H9 (cell line): ENCODE results near the gene PRRX1. TPM values are rescaled to one million over a fixed set of nuclear protein-coding genes. Genes with fewer than 3 reads are reported as not detected.

ENCODE experiments used
- DNase-seq: peaks from one replicate; pipeline ENCODE4 v3.0.0-alpha.2; 2017
- H2AFZ ChIP-seq: one replicate; pipeline ENCODE4 v1.6.1; 2013; ENCODE audit warnings: mild to moderate bottlenecking, low read length, control low read depth, moderate library complexity
- H2AK5ac ChIP-seq: 2 replicates; pipeline ENCODE4 v1.6.1; 2013; ENCODE audit warnings: low read length, control low read depth, mixed read lengths; ENCODE audit not compliant: insufficient read length
- H2BK120ac ChIP-seq: one replicate; pipeline ENCODE4 v1.6.1; 2013; ENCODE audit warnings: low read depth, mild to moderate bottlenecking, low read length, control low read depth, inconsistent platforms; ENCODE audit not compliant: poor library complexity, severe bottlenecking
- H2BK12ac ChIP-seq: 2 replicates; pipeline ENCODE4 v1.6.1; 2013; ENCODE audit warnings: low read length, control low read depth, mixed read lengths, low read depth; ENCODE audit not compliant: insufficient read length
- H2BK15ac ChIP-seq: 2 replicates; pipeline ENCODE4 v1.6.1; 2013; ENCODE audit warnings: low read depth, low read length, control low read depth
- H2BK20ac ChIP-seq: one replicate; pipeline ENCODE4 v1.6.1; 2013; ENCODE audit warnings: low read depth, mild to moderate bottlenecking, low read length, control low read depth, inconsistent platforms; ENCODE audit not compliant: poor library complexity, severe bottlenecking
- H2BK5ac ChIP-seq: 2 replicates; pipeline ENCODE4 v1.6.1; 2013; ENCODE audit warnings: low read length, control low read depth, mixed read lengths; ENCODE audit not compliant: insufficient read length
- H3K14ac ChIP-seq: 2 replicates; pipeline ENCODE4 v1.6.1; 2013; ENCODE audit warnings: low read length, control low read depth; ENCODE audit not compliant: insufficient read depth
- H3K18ac ChIP-seq: 2 replicates; pipeline ENCODE4 v1.6.1; 2013; ENCODE audit warnings: low read depth, mild to moderate bottlenecking, mixed read lengths, low read length, control low read depth; ENCODE audit not compliant: insufficient read length
- H3K23ac ChIP-seq: 2 replicates; pipeline ENCODE4 v1.6.1; 2013; ENCODE audit warnings: low read length, control low read depth, mixed read lengths, low read depth; ENCODE audit not compliant: insufficient read length
- H3K23me2 ChIP-seq: 2 replicates; pipeline ENCODE4 v1.6.1; 2013; ENCODE audit warnings: low read depth, mild to moderate bottlenecking, mixed read lengths, low read length, control low read depth; ENCODE audit not compliant: insufficient read length, poor library complexity, severe bottlenecking
- H3K27ac ChIP-seq: 2 replicates; pipeline ENCODE4 v1.5.1; 2013; ENCODE audit warnings: low read length, control low read depth, mixed read lengths, low read depth; ENCODE audit not compliant: insufficient read length
- H3K27me3 ChIP-seq: 2 replicates; pipeline ENCODE4 v1.6.1; 2013; ENCODE audit warnings: low read length, control low read depth, inconsistent platforms; ENCODE audit not compliant: insufficient read depth
- H3K4ac ChIP-seq: 2 replicates; pipeline ENCODE4 v1.6.1; 2013; ENCODE audit warnings: low read depth, mild to moderate bottlenecking, control low read depth, inconsistent platforms, low read length, moderate library complexity
- H3K4me1 ChIP-seq: 2 replicates; pipeline ENCODE4 v1.6.1; 2013; ENCODE audit warnings: low read length, control low read depth, inconsistent platforms; ENCODE audit not compliant: insufficient read depth
- H3K4me2 ChIP-seq: 2 replicates; pipeline ENCODE4 v1.6.1; 2013; ENCODE audit warnings: low read length, control low read depth, mixed read lengths; ENCODE audit not compliant: insufficient read length, insufficient read depth
- H3K56ac ChIP-seq: 2 replicates; pipeline ENCODE4 v1.6.1; 2013; ENCODE audit warnings: low read depth, mild to moderate bottlenecking, mixed read lengths, low read length, control low read depth; ENCODE audit not compliant: insufficient read length
- H3K79me1 ChIP-seq: 2 replicates; pipeline ENCODE4 v1.6.1; 2013; ENCODE audit warnings: low read depth, mild to moderate bottlenecking, moderate library complexity, low read length, control low read depth, inconsistent platforms; ENCODE audit not compliant: insufficient read depth, poor library complexity, severe bottlenecking
- H3K79me2 ChIP-seq: 2 replicates; pipeline ENCODE4 v1.6.1; 2013; ENCODE audit warnings: low read length, control low read depth, inconsistent platforms; ENCODE audit not compliant: insufficient read depth
- H3K9ac ChIP-seq: 2 replicates; pipeline ENCODE4 v1.6.1; 2013; ENCODE audit warnings: low read length, control low read depth, mixed read lengths; ENCODE audit not compliant: insufficient read length; ENCODE audit errors: extremely low read depth
- H3K9me3 ChIP-seq: one replicate; pipeline ENCODE4 v1.6.1; 2013; ENCODE audit warnings: low read depth, low read length, inconsistent platforms; ENCODE audit not compliant: control insufficient read depth
- H3T11ph ChIP-seq: one replicate; pipeline ENCODE4 v1.6.1; 2013; ENCODE audit warnings: mild to moderate bottlenecking, low read length, control low read depth, inconsistent platforms
- H4K20me1 ChIP-seq: one replicate; pipeline ENCODE4 v1.6.1; 2013; ENCODE audit not compliant: control insufficient read depth, insufficient read length, insufficient read depth
- H4K5ac ChIP-seq: 2 replicates; pipeline ENCODE4 v1.6.1; 2013; ENCODE audit warnings: low read depth, mild to moderate bottlenecking, mixed read lengths, low read length, control low read depth; ENCODE audit not compliant: insufficient read length
- H4K8ac ChIP-seq: replicated peaks from 2 replicates; pipeline ENCODE4 v1.6.1; 2013; ENCODE audit warnings: low read length, control low read depth, mixed read lengths, low read depth; ENCODE audit not compliant: insufficient read length
- H4K91ac ChIP-seq: 2 replicates; pipeline ENCODE4 v1.6.1; 2013; ENCODE audit warnings: low read depth, mild to moderate bottlenecking, moderate library complexity, mixed read lengths, low read length, control low read depth; ENCODE audit not compliant: insufficient read length
- H3K27ac Mint-ChIP-seq, 3 experiments: 2 replicates in 2 of 3; 3 replicates in 1 of 3; pipeline ENCODE4 v1.8.0; 2020 to 2021; ENCODE audit warnings: mixed read lengths in 3 of 3, mild to moderate bottlenecking in 1 of 3, moderate library complexity in 1 of 3
- H3K27me3 Mint-ChIP-seq: 2 replicates; pipeline ENCODE4 v1.8.0; 2021; ENCODE audit warnings: low read depth, mild to moderate bottlenecking, moderate library complexity, mixed read lengths
- H3K36me3 Mint-ChIP-seq, 3 experiments: 2 replicates in 2 of 3; 3 replicates in 1 of 3; pipeline ENCODE4 v1.8.0; 2020 to 2021; ENCODE audit warnings: low read depth in 3 of 3, mixed read lengths in 3 of 3; ENCODE audit not compliant: insufficient read depth in 1 of 3
- H3K4me1 Mint-ChIP-seq, 2 experiments: 2 replicates each; pipeline ENCODE4 v1.8.0; 2020; ENCODE audit warnings: mixed read lengths in 2 of 2
- H3K4me3 Mint-ChIP-seq, 2 experiments: 2 replicates in 1 of 2; 3 replicates in 1 of 2; pipeline ENCODE4 v1.8.0; 2020 to 2021; ENCODE audit warnings: mild to moderate bottlenecking in 2 of 2, mixed read lengths in 2 of 2, moderate library complexity in 1 of 2
- H3K9me3 Mint-ChIP-seq, 2 experiments: 2 replicates in 1 of 2; 3 replicates in 1 of 2; pipeline ENCODE4 v1.8.0; 2020; ENCODE audit warnings: mild to moderate bottlenecking in 2 of 2, mixed read lengths in 2 of 2, moderate library complexity in 1 of 2
- WGBS: extraction: QIAGEN DNeasy Blood & Tissue Kit; methylation state at CpG from one replicate; pipeline ENCODE4 v1.1.7; 2013; ENCODE audit warnings: missing lambda C conversion rate, low lambda C conversion rate, mixed read lengths; ENCODE audit not compliant: insufficient read length; ENCODE audit errors: extremely low coverage; 5-methylcytosine and 5-hydroxymethylcytosine counted together
- total RNA-seq: library from RNA; stranded (reverse); gene quantifications from 2 replicates; pipeline ENCODE4 v1.2.1, GENCODE V29; 2021
- TF ChIP-seq, protein P1 (sequence below): fragments of 200-600 bp; sonication (generic); conservative IDR thresholded peaks from 3 replicates; pipeline ENCODE4 v1.8.0; 2021; ENCODE audit warnings: antibody characterized with exemption, mild to moderate bottlenecking

The PRRX1 gene
- total RNA-seq, 1 experiment from 2014 or later: not detected

DNA sequence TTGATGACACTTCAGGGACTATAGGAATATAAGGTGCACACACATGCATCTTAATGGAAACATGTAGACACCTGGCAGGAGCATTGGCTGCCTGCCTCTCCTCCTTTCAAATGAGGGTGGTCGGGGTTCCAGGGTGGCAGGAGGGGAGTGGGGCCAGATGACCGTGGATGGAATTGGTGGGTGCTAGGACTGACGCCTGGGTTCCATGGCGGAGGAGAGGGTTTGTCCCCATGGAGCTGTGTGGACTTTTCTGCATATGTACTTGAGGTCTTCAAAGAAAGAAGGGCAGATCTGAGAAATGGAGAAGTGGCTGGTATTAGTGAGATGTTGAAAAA is 7.7 kb downstream of the PRRX1 start:
- peaks cover 34 to 40% of the 10 kb centered on the region in 2 experiments for H3K4me1 Mint-ChIP-seq
- H3K4me3 Mint-ChIP-seq: no peak overlapping the region

More for the DNA sequence above, 7.7 kb downstream of the PRRX1 start:
- no peak overlapping the region for H4K91ac ChIP-seq
- no CpG with 5 or more reads among the region's 4 CpGs for WGBS
- no peak overlapping the region for H3K9ac ChIP-seq
- H3K4me1 ChIP-seq: no peaks in the 10 kb centered on the region
- no peak overlapping the region for H3K23ac ChIP-seq
- Mint-ChIP-seq H3K27ac (no peak overlapping the region), H3K27me3 (peaks cover 87% of the 10 kb centered on the region), H3K9me3 (peaks cover 2 to 7% of the 10 kb centered on the region in 2 experiments; a peak in 4 of 5 replicates), H3K36me3 (peaks cover 0 to 2% (median 0%) of the 10 kb centered on the region in 3 experiments; a peak in 1 of 7 replicates)
- H3T11ph ChIP-seq: no peak overlapping the region
- no peak overlapping the region for H3K4ac ChIP-seq
- no peak overlapping the region for H2AK5ac ChIP-seq
- H3K14ac ChIP-seq: no peak overlapping the region
- H2BK5ac ChIP-seq: no peak overlapping the region
- no peak overlapping the region for H3K18ac ChIP-seq
- peaks cover 46% of the 10 kb centered on the region for H3K27me3 ChIP-seq
- H3K9me3 ChIP-seq: no peaks in the 10 kb centered on the region
- no peaks in the 10 kb centered on the region for H3K79me1 ChIP-seq
- no peak overlapping the region for H4K8ac ChIP-seq
- H4K5ac ChIP-seq: no peak overlapping the region
- H3K27ac ChIP-seq: no peak overlapping the region
- H2BK120ac ChIP-seq: no peak overlapping the region
- peaks cover 2% of the 10 kb centered on the region for H3K23me2 ChIP-seq
- no peak overlapping the region for H2BK15ac ChIP-seq
- no peak for DNase-seq
- TF ChIP-seq, protein P1, sequence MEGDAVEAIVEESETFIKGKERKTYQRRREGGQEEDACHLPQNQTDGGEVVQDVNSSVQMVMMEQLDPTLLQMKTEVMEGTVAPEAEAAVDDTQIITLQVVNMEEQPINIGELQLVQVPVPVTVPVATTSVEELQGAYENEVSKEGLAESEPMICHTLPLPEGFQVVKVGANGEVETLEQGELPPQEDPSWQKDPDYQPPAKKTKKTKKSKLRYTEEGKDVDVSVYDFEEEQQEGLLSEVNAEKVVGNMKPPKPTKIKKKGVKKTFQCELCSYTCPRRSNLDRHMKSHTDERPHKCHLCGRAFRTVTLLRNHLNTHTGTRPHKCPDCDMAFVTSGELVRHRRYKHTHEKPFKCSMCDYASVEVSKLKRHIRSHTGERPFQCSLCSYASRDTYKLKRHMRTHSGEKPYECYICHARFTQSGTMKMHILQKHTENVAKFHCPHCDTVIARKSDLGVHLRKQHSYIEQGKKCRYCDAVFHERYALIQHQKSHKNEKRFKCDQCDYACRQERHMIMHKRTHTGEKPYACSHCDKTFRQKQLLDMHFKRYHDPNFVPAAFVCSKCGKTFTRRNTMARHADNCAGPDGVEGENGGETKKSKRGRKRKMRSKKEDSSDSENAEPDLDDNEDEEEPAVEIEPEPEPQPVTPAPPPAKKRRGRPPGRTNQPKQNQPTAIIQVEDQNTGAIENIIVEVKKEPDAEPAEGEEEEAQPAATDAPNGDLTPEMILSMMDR: 0 out of 3 replicates have a peak, but pooled peaks have one; percentile 23
- no peak overlapping the region for H2AFZ ChIP-seq
- H3K4me2 ChIP-seq: no peak overlapping the region
- H2BK12ac ChIP-seq: no peak overlapping the region
- H3K56ac ChIP-seq: no peak overlapping the region
- H2BK20ac ChIP-seq: no peak overlapping the region
- H3K79me2 ChIP-seq: no peaks in the 10 kb centered on the region
- H4K20me1 ChIP-seq: no peaks in the 10 kb centered on the region
